DND-41 (cell line): Measurements from ENCODE around the gene C14orf119.
A peak's percentile ranks its signal among the peaks of the same experiment; 100 is the strongest.

ENCODE experiments used
- ATAC-seq: fragments of 200-7000 bp; cut with Tn5 transposase; 3 replicates; pipeline ENCODE4 v1.9.1; 2021; ENCODE audit warnings: low read depth; ENCODE audit not compliant: insufficient read depth
- DNase-seq: peaks from one replicate; pipeline ENCODE4 v3.0.0-alpha.2; 2020
- H2AFZ ChIP-seq: 2 replicates; pipeline ENCODE4 v1.6.0; 2012; ENCODE audit warnings: low read depth, low read length
- H3K27ac ChIP-seq: 2 replicates; pipeline ENCODE4 v1.5.1; 2012; ENCODE audit warnings: low read length, inconsistent platforms
- H3K27me3 ChIP-seq: fragments of 200-600 bp; sonication (generic); 2 replicates; pipeline ENCODE4 v1.6.0; 2012; ENCODE audit warnings: low read length, mild to moderate bottlenecking, inconsistent platforms; ENCODE audit not compliant: insufficient read depth, poor library complexity
- H3K36me3 ChIP-seq: 2 replicates; pipeline ENCODE4 v1.5.1; 2012; ENCODE audit warnings: low read length, inconsistent platforms; ENCODE audit not compliant: insufficient read depth
- H3K4me1 ChIP-seq: 2 replicates; pipeline ENCODE4 v1.5.1; 2012; ENCODE audit warnings: mild to moderate bottlenecking, low read length; ENCODE audit not compliant: insufficient read depth
- H3K4me2 ChIP-seq: 2 replicates; pipeline ENCODE4 v1.6.0; 2012; ENCODE audit warnings: mild to moderate bottlenecking, moderate library complexity, low read length, inconsistent platforms; ENCODE audit not compliant: insufficient read depth
- H3K4me3 ChIP-seq, 2 experiments: fragments of 200-600 bp in 1 of 2; shearing (Covaris generic) in 1 of 2; 2 replicates each; pipeline ENCODE4 v1.5.1; 2012 to 2016; ENCODE audit warnings: inconsistent platforms in 2 of 2, low read length in 2 of 2, mild to moderate bottlenecking in 2 of 2, low read depth in 1 of 2, moderate library complexity in 1 of 2
- H3K79me2 ChIP-seq: 2 replicates; pipeline ENCODE4 v1.6.0; 2012; ENCODE audit warnings: low read length, inconsistent platforms; ENCODE audit not compliant: insufficient read depth
- H3K9ac ChIP-seq: 2 replicates; pipeline ENCODE4 v1.6.0; 2012; ENCODE audit warnings: low read depth, mild to moderate bottlenecking, inconsistent platforms, low read length, moderate library complexity
- H3K9me3 ChIP-seq: 2 replicates; pipeline ENCODE4 v1.5.1; 2012; ENCODE audit warnings: low read length, moderate library complexity, mild to moderate bottlenecking, inconsistent platforms; ENCODE audit not compliant: insufficient read depth, severe bottlenecking
- H4K20me1 ChIP-seq: 2 replicates; pipeline ENCODE4 v1.6.0; 2012; ENCODE audit warnings: low read length; ENCODE audit not compliant: insufficient read depth
- CTCF ChIP-seq: IDR thresholded peaks from 2 replicates; pipeline ENCODE4 v1.5.1; 2012; ENCODE audit warnings: borderline replicate concordance, low read length, moderate library complexity, mild to moderate bottlenecking; ENCODE audit not compliant: poor library complexity, severe bottlenecking; ENCODE audit errors: extremely low read depth
- EZH2 ChIP-seq: IDR thresholded peaks from 3 replicates; pipeline ENCODE4 v1.6.1; 2012; ENCODE audit warnings: borderline replicate concordance, low read depth, mild to moderate bottlenecking, moderate library complexity, low read length, inconsistent platforms; ENCODE audit not compliant: severe bottlenecking

Gene C14orf119

GRCh38 chr14:23052671-23053070 lies 42.6 kb upstream of the C14orf119 start:
- peaks cover 13% of the 10 kb centered on the region for H3K4me1 ChIP-seq
- H3K9ac ChIP-seq, result no peak overlapping the region
- TF ChIP-seq CTCF, result no peak
- no peak for TF ChIP-seq EZH2
- H3K9me3 ChIP-seq, result no peaks in the 10 kb centered on the region
- no peak overlapping the region for H3K27ac ChIP-seq
- no peak overlapping the region for H3K4me3 ChIP-seq
- peaks cover 6% of the 10 kb centered on the region for H3K27me3 ChIP-seq
- DNase-seq (no peak), ATAC-seq (no peak)
- H4K20me1 ChIP-seq, result peaks cover 6% of the 10 kb centered on the region; the same call in 1 of the 2 replicates
- no peaks in the 10 kb centered on the region for H3K79me2 ChIP-seq
- H2AFZ ChIP-seq, result no peak overlapping the region
- H3K36me3 ChIP-seq, result no peaks in the 10 kb centered on the region
- no peak overlapping the region for H3K4me2 ChIP-seq

DNA sequence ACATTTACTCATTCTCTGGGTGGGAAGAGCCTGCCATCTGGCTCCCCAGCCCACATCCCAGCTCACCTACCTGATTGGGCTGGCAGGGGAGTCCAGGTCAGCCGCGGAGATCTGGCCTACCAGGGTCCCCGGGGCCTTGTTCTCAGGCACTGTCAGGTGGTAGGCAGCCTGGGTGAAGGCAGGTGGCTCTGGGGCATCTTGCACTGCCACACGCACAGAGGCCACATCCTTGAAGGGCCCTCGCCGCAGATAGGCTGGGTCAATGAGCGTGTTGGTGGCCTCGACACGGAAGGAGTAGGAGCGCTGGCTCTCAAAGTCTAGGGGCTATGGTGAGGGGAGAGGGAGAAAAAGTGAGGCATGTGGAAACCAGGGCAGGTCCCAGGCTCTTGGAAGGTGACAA lies 41.9 kb upstream of the C14orf119 start:
- Histone ChIP-seq H3K36me3 (no peaks in the 10 kb centered on the region), H3K79me2 (no peaks in the 10 kb centered on the region), H3K4me3 (no peak overlapping the region), H3K4me2 (no peak overlapping the region), H2AFZ (no peak overlapping the region), H3K4me1 (peaks cover 19% of the 10 kb centered on the region), H3K9ac (no peak overlapping the region), H3K9me3 (no peaks in the 10 kb centered on the region), H3K27ac (no peak overlapping the region), H4K20me1 (peaks cover 8% of the 10 kb centered on the region; the same call in 1 of the 2 replicates), H3K27me3 (peaks cover 6% of the 10 kb centered on the region)
- DNase-seq, result no peak
- TF ChIP-seq EZH2 (no peak), CTCF (no peak)
- ATAC-seq, result no peak

- DNase-seq, result peak; percentile 42
- Histone ChIP-seq H2AFZ (no peak overlapping the region), H3K36me3 (peaks cover 7% of the 10 kb centered on the region), H3K27ac (no peak overlapping the region), H3K27me3 (peaks cover 6% of the 10 kb centered on the region), H3K9me3 (no peaks in the 10 kb centered on the region), H3K9ac (no peak overlapping the region), H3K4me2 (no peak overlapping the region), H3K4me1 (peaks cover 19% of the 10 kb centered on the region), H4K20me1 (peaks cover 8% of the 10 kb centered on the region; the same call in 1 of the 2 replicates), H3K4me3 (no peak overlapping the region), H3K79me2 (no peaks in the 10 kb centered on the region)
- ATAC-seq, result no peak
- peak; percentile 63 for TF ChIP-seq CTCF
- no peak for TF ChIP-seq EZH2
Observed at GRCh38 chr14:23054000-23054811, 41.1 kb upstream of the C14orf119 start.
